ENCODE measurements around the gene ELANE. TPM values are rescaled to one million over a fixed set of nuclear protein-coding genes. Genes with fewer than 3 reads are reported as not detected.

ELANE gene
- not detected in 2 replicates for total RNA-seq (2011; cell fraction: chromatin; rRNA removed; ENCODE audit: low replicate concordance)
- not detected in 2 replicates for total RNA-seq (2011; cell fraction: nucleolus; rRNA removed)
- not detected in 2 replicates for total RNA-seq (2011; cell fraction: nucleoplasm; rRNA removed)
- total RNA-seq (2014; rRNA removed) (0.37 TPM in 1 of 2 replicates, not detected in the other), total RNA-seq (2014; rRNA removed; fragmentation: Illumina TruSeq; extraction: Trizol) (not detected in 2 replicates), total RNA-seq (2015; rRNA removed; fragmentation: Illumina TruSeq; extraction: Trizol) (not detected in 2 replicates), total RNA-seq (2021) (not detected in 2 replicates), polyA plus RNA-seq (2011; rRNA removed) (not detected in 2 replicates), polyA plus RNA-seq (2014; fragmentation: Illumina TruSeq; extraction: Trizol) (not detected in 2 replicates), polyA plus RNA-seq (2014; fragmentation: Nextera tagmentation; extraction: Ambion mirVana) (not detected), polyA plus RNA-seq (2014; rRNA removed) (not detected in 2 replicates), polyA minus RNA-seq (2011; rRNA and poly(A)+ RNA removed) (not detected in 2 replicates), Bru-seq, nascent RNA (not detected), BruChase-seq, experiment 1, labeled RNA remaining after a 2-hour chase (not detected), BruChase-seq, experiment 2, labeled RNA remaining after a 6-hour chase (percentile 13 among the genes with signal in this experiment)
- polyA plus RNA-seq (2011; cell fraction: cytosol; rRNA removed): not detected in 2 replicates
- polyA plus RNA-seq (2011; cell fraction: nucleus; rRNA removed): not detected in 2 replicates
- not detected in 2 replicates for polyA plus RNA-seq (2012)
- not detected in 2 replicates for polyA minus RNA-seq (2011; cell fraction: cytosol; rRNA and poly(A)+ RNA removed)
- polyA minus RNA-seq (2011; cell fraction: nucleus; rRNA and poly(A)+ RNA removed): not detected in 2 replicates
- long read RNA-seq, experiment 1: 0 reads
- long read RNA-seq, experiment 2: 0 reads
- long read RNA-seq, experiment 3: 0 reads

GRCh38 chr19:852136-853013, at the start of gene ELANE:
Gene ELANE, plus strand, starts transcription at chr19:852303. Its CDS starts 26 bp downstream, at chr19:852329.
- TF ChIP-seq ZBTB7A (IDR thresholded peaks at IDR 0.05; ENCODE audit: borderline replicate concordance, control insufficient read depth, low read depth, low read length): 0 out of 2 replicates have a peak, but pooled peaks have one; percentile 29
- TF ChIP-seq ZNF354B (CRISPR knock-in tag; IDR thresholded peaks at IDR 0.05): no peak
- DNase-seq (ENCODE audit: extremely low read depth in 1 of 4, low spot score in 3 of 4) (no peak), FAIRE-seq (no peak), ATAC-seq (no peak)
- no peak within 1 kb of the TSS for H3K4me2 ChIP-seq (ENCODE audit: insufficient read depth, low read length)
- intact Hi-C loops (cut with micrococcal nuclease): no loop called here
- H3K27me3 ChIP-seq (ENCODE audit: control insufficient read depth in 2 of 2, insufficient read depth in 2 of 2, low read length in 2 of 2): no peaks in the 10 kb centered on the region
- H3K9me3 ChIP-seq (replicated peaks; ENCODE audit: control insufficient read depth, insufficient read depth, low read depth, low read length): no peaks in the 10 kb centered on the region
- ChIA-PET CTCF (ENCODE audit: low intra/inter-chr PET ratio) (no interaction called here), POLR2A (no interaction called here)
- no peaks in the 10 kb centered on the region for H3K79me2 ChIP-seq (ENCODE audit: control insufficient read depth, insufficient read depth, low read length)
- H3K27ac ChIP-seq (ENCODE audit: extremely low read depth, low read depth, low read length): no peak within 1 kb of the TSS
- H2AFZ ChIP-seq (ENCODE audit: low read depth, low read length): no peak within 1 kb of the TSS
- WGBS (ENCODE audit: insufficient coverage, low coverage, missing lambda C conversion rate): 81% methylated on average over 40 of the region's 55 CpGs
- H3K9ac ChIP-seq (ENCODE audit: insufficient read depth in 1 of 2, low read depth in 2 of 2, low read length in 2 of 2): peak within 1 kb of the TSS in 1 of 2 experiments; percentile 45; a peak in 1 of 4 replicates
- BruUV-seq (replicated peaks): no TSS peak
- no peaks in the 10 kb centered on the region for H4K20me1 ChIP-seq (replicated peaks; ENCODE audit: control insufficient read depth, insufficient read depth, low read length)
- peaks cover 5 to 54% of the 10 kb centered on the region in 2 experiments; a peak in 3 of 5 replicates for H3K4me1 ChIP-seq (replicated peaks in 1 of 2; ENCODE audit: control insufficient read depth in 2 of 2, insufficient read depth in 2 of 2, low read length in 2 of 2)
- H3K9me1 ChIP-seq (ENCODE audit: control insufficient read depth, insufficient read depth, low read length): no peaks in the 10 kb centered on the region
- no peaks in the 10 kb centered on the region for H3K36me3 ChIP-seq (ENCODE audit: control insufficient read depth, insufficient read depth, low read length)
- no peak within 1 kb of the TSS for H3K4me3 ChIP-seq
- in situ Hi-C loops (cut with MboI): no loop called here
